ENCODE measurements around the gene TCF23.
"Not testable (repeated sequence)": the region's sequence is repeated elsewhere in the genome, so short reads cannot be mapped to it uniquely, and the experiment has no call there.

Gene TCF23

GRCh38 chr2:27191070-27191829 is 42.4 kb downstream of the TCF23 start:
- DNase-seq = peak; percentile 64

- no peak for DNase-seq
Measured at GRCh38 chr2:27194538-27195354, 45.9 kb downstream of the TCF23 start.

- DNase-seq = not testable (repeated sequence)
Measured at GRCh38 chr2:27195799-27196198, 47.0 kb downstream of the TCF23 start.

- not testable (repeated sequence) for DNase-seq
Measured at GRCh38 chr2:27198068-27198467, 49.3 kb downstream of the TCF23 start.

- DNase-seq = no peak
Measured at GRCh38 chr2:27198627-27199026, 49.8 kb downstream of the TCF23 start.

GRCh38 chr2:27199241-27199640 is 50.4 kb downstream of the TCF23 start:
- DNase-seq = no peak

GRCh38 chr2:27201675-27202074 is 52.9 kb downstream of the TCF23 start:
- DNase-seq = no peak

GRCh38 chr2:27202854-27203253 is 54.0 kb downstream of the TCF23 start:
- DNase-seq = no peak

GRCh38 chr2:27203741-27204140 is 54.9 kb downstream of the TCF23 start:
- DNase-seq = no peak

GRCh38 chr2:27204566-27204965 is 55.8 kb downstream of the TCF23 start:
- DNase-seq = no peak

- no peak for DNase-seq
Measured at GRCh38 chr2:27205206-27205605, 56.4 kb downstream of the TCF23 start.

- no peak for DNase-seq
Measured at GRCh38 chr2:27206346-27206745, 57.5 kb downstream of the TCF23 start.
